Mesendoderm (in vitro differentiated cells): ENCODE data around the gene RGS1.

Experiments used
- DNase-seq: peaks from one replicate; pipeline ENCODE4 v3.0.0; 2013
- H2AK5ac ChIP-seq: 2 replicates; pipeline ENCODE4 v1.6.1; 2013; ENCODE audit warnings: low read length, inconsistent platforms
- H2BK120ac ChIP-seq: 2 replicates; pipeline ENCODE4 v1.6.1; 2013; ENCODE audit warnings: low read depth, mild to moderate bottlenecking, low read length, moderate library complexity, mixed read lengths
- H2BK15ac ChIP-seq: replicated peaks from 2 replicates; pipeline ENCODE4 v1.6.1; 2013; ENCODE audit warnings: low read depth, mild to moderate bottlenecking, moderate library complexity
- H2BK5ac ChIP-seq: 2 replicates; pipeline ENCODE4 v1.6.1; 2013; ENCODE audit warnings: low read length, inconsistent platforms
- H3K18ac ChIP-seq: 2 replicates; pipeline ENCODE4 v1.6.1; 2013; ENCODE audit warnings: mild to moderate bottlenecking, low read length, mixed read lengths
- H3K23ac ChIP-seq: one replicate; pipeline ENCODE4 v1.6.1; 2013; ENCODE audit warnings: low read length
- H3K27ac ChIP-seq: 2 replicates; pipeline ENCODE4 v1.5.1; 2013; ENCODE audit warnings: low read depth, mild to moderate bottlenecking, inconsistent platforms, low read length, moderate library complexity
- H3K27me3 ChIP-seq: 2 replicates; pipeline ENCODE4 v1.6.1; 2013; ENCODE audit warnings: low read length, control low read depth, mild to moderate bottlenecking, inconsistent platforms; ENCODE audit not compliant: insufficient read depth, poor library complexity
- H3K36me3 ChIP-seq: 2 replicates; pipeline ENCODE4 v1.6.1; 2013; ENCODE audit warnings: low read length, inconsistent platforms; ENCODE audit not compliant: control insufficient read depth, insufficient read depth
- H3K4ac ChIP-seq: one replicate; pipeline ENCODE4 v1.6.1; 2013; ENCODE audit warnings: low read depth, mild to moderate bottlenecking, low read length, moderate library complexity
- H3K4me1 ChIP-seq: 2 replicates; pipeline ENCODE4 v1.6.1; 2013; ENCODE audit warnings: low read depth, low read length, inconsistent platforms; ENCODE audit not compliant: control insufficient read depth
- H3K4me2 ChIP-seq: 2 replicates; pipeline ENCODE4 v1.6.1; 2013; ENCODE audit warnings: low read length
- H3K4me3 ChIP-seq: 2 replicates; pipeline ENCODE4 v1.5.1; 2013; ENCODE audit warnings: mild to moderate bottlenecking, low read length
- H3K56ac ChIP-seq: one replicate; pipeline ENCODE4 v1.6.1; 2013; ENCODE audit warnings: low read length
- H3K79me1 ChIP-seq: 2 replicates; pipeline ENCODE4 v1.6.1; 2013; ENCODE audit warnings: low read length, inconsistent platforms
- H3K79me2 ChIP-seq: 2 replicates; pipeline ENCODE4 v1.6.1; 2013; ENCODE audit warnings: mild to moderate bottlenecking, low read length; ENCODE audit not compliant: control insufficient read depth, insufficient read depth
- H3K9ac ChIP-seq: 2 replicates; pipeline ENCODE4 v1.6.1; 2013; ENCODE audit warnings: low read length, inconsistent platforms
- H4K5ac ChIP-seq: one replicate; pipeline ENCODE4 v1.6.1; 2013; ENCODE audit warnings: low read length
- H4K8ac ChIP-seq: one replicate; pipeline ENCODE4 v1.6.1; 2013; ENCODE audit warnings: low read depth, mild to moderate bottlenecking, control low read depth, low read length, moderate library complexity
- WGBS: extraction: QIAGEN DNeasy Blood & Tissue Kit; methylation state at CpG from one replicate; pipeline ENCODE4 v1.1.7; 2013; ENCODE audit warnings: low lambda C conversion rate, missing lambda C conversion rate; ENCODE audit not compliant: insufficient coverage; ENCODE audit errors: extremely low coverage; 5-methylcytosine and 5-hydroxymethylcytosine counted together

RGS1 gene

DNA sequence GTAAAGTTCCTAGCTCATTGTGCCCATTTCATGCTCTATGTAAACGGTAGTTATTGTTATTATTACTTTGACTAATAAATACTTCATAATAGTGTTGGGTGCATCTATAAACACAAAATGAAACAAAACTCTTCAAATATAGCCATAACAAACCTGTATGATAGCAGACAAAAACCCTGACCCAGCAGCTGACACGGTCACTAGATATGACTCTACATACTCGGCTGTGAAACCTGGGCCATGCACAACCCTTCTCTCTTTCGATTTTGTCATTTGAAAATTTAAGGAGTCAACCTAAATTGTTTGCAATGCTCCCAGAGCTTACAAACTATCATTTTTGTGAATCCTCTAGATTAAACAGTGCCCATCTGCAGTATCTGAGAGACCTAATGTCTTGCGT is 52.3 kb downstream of the RGS1 start:
- no peak overlapping the region for H3K18ac ChIP-seq
- H3K27me3 ChIP-seq = no peaks in the 10 kb centered on the region
- no peak overlapping the region for H3K4me3 ChIP-seq
- H3K4me1 ChIP-seq = no peaks in the 10 kb centered on the region
- H3K79me1 ChIP-seq = no peaks in the 10 kb centered on the region
- WGBS = no CpG with 5 or more reads among the region's 5 CpGs
- no peak overlapping the region for H4K5ac ChIP-seq
- H3K9ac ChIP-seq = no peak overlapping the region
- H2BK15ac ChIP-seq = no peak overlapping the region
- H2AK5ac ChIP-seq = no peak overlapping the region
- no peak overlapping the region for H3K27ac ChIP-seq
- no peak overlapping the region for H3K4me2 ChIP-seq
- no peak overlapping the region for H3K56ac ChIP-seq
- H4K8ac ChIP-seq = no peak overlapping the region
- no peak for DNase-seq
- H2BK5ac ChIP-seq = no peak overlapping the region
- H3K23ac ChIP-seq = no peak overlapping the region
- H2BK120ac ChIP-seq = no peak overlapping the region
- no peaks in the 10 kb centered on the region for H3K79me2 ChIP-seq
- no peaks in the 10 kb centered on the region for H3K36me3 ChIP-seq
- H3K4ac ChIP-seq = no peak overlapping the region

DNA sequence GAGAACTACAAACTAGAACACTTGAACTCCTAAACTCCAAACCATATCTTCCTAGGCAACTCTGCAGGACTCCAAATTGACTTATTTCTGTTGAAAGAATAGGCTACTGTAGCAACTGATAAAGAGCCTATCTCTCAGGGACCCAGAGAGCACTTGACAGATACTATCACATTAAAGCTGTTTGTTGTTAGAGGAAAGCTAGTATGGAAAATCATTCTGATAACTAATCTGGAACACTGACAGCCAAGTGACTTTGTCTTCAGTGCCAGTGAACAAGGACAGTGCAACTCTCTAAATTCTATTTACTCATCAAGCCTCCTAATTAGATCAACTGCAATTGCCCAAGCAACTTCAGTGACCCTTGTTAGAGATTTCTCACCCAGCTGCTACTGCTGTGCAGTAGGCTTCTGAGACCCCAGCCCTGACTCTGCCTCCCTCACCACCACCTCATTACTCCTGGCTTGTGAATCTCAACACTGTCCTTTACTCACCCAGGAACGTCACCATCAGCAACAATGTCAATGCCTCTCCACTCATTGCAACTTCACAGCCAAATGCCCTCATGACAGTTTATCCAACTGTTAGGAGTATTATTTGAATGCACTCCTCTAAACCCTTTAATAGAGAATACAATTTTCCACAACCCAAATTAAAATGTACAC is 53.0 kb downstream of the RGS1 start:
- Histone ChIP-seq H3K79me1 (no peaks in the 10 kb centered on the region), H4K8ac (no peak overlapping the region), H3K27ac (no peak overlapping the region), H2BK5ac (no peak overlapping the region), H2BK120ac (no peak overlapping the region), H4K5ac (no peak overlapping the region), H3K18ac (no peak overlapping the region), H3K4me3 (no peak overlapping the region), H2BK15ac (no peak overlapping the region), H3K79me2 (no peaks in the 10 kb centered on the region), H3K4me2 (no peak overlapping the region), H3K56ac (no peak overlapping the region), H3K36me3 (no peaks in the 10 kb centered on the region), H3K4me1 (no peaks in the 10 kb centered on the region), H3K27me3 (no peaks in the 10 kb centered on the region), H3K23ac (no peak overlapping the region), H3K9ac (no peak overlapping the region), H3K4ac (no peak overlapping the region), H2AK5ac (no peak overlapping the region)
- DNase-seq = peak; percentile 91
- no CpG with 5 or more reads among the region's 1 CpG for WGBS

DNA sequence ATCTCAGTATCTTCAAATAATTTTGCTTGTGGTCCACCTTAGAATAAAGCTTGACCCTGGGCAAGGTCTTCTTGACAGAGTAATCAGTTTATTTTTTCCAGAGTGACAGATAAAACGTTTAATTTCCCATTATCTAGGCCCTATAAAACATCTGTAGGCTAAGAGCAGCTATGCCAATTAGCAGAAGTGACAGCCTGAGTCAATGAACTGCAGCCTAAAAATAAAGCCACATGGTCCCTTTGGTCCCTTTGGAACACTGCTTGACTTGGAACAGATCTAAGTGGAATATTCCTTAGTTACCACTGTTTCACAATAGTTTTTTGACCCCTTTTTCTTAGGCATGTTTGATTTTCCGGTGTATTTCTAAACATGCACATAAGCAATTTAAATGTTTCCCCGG is 54.0 kb downstream of the RGS1 start:
- Histone ChIP-seq H3K36me3 (no peaks in the 10 kb centered on the region), H2BK15ac (no peak overlapping the region), H4K8ac (no peak overlapping the region), H3K79me1 (no peaks in the 10 kb centered on the region), H2AK5ac (no peak overlapping the region), H3K9ac (no peak overlapping the region), H3K56ac (no peak overlapping the region), H3K4me3 (no peak overlapping the region), H3K79me2 (no peaks in the 10 kb centered on the region), H3K27ac (no peak overlapping the region), H2BK5ac (no peak overlapping the region), H4K5ac (no peak overlapping the region), H3K18ac (no peak overlapping the region), H3K4ac (no peak overlapping the region), H2BK120ac (no peak overlapping the region), H3K23ac (no peak overlapping the region), H3K4me2 (no peak overlapping the region), H3K27me3 (no peaks in the 10 kb centered on the region), H3K4me1 (no peaks in the 10 kb centered on the region)
- no CpG with 5 or more reads among the region's 3 CpGs for WGBS
- DNase-seq = no peak
